Osteoblast (primary cell): ENCODE measurements around the gene ATP7B. TPM values are rescaled to one million over a fixed set of nuclear protein-coding genes. Genes with fewer than 3 reads are reported as not detected.

Experiments
- DNase-seq: peaks from one replicate; pipeline ENCODE4 v3.0.0; 2011; ENCODE audit warnings: low spot score, mixed read lengths; ENCODE audit not compliant: insufficient read length; ENCODE audit errors: missing footprints
- H2AFZ ChIP-seq: 2 replicates; pipeline ENCODE4 v1.6.0; 2011; ENCODE audit warnings: mild to moderate bottlenecking, low read length
- H3K27ac ChIP-seq: 2 replicates; pipeline ENCODE4 v1.5.1; 2011; ENCODE audit warnings: mild to moderate bottlenecking, low read depth, low read length, moderate library complexity
- H3K27me3 ChIP-seq: 2 replicates; pipeline ENCODE4 v1.6.0; 2012; ENCODE audit warnings: mild to moderate bottlenecking, control low read depth, inconsistent platforms, low read length, moderate library complexity; ENCODE audit not compliant: insufficient read depth
- H3K36me3 ChIP-seq: 2 replicates; pipeline ENCODE4 v1.5.1; 2011; ENCODE audit warnings: mild to moderate bottlenecking, low read length, control low read depth, moderate library complexity; ENCODE audit not compliant: insufficient read depth
- H3K4me1 ChIP-seq: 2 replicates; pipeline ENCODE4 v1.5.1; 2011; ENCODE audit warnings: mild to moderate bottlenecking, low read length, control low read depth, moderate library complexity; ENCODE audit not compliant: insufficient read depth
- H3K4me2 ChIP-seq: 2 replicates; pipeline ENCODE4 v1.6.0; 2011; ENCODE audit warnings: mild to moderate bottlenecking, low read length; ENCODE audit not compliant: insufficient read depth
- H3K4me3 ChIP-seq: fragments of 200-600 bp; sonication (generic); 3 replicates; pipeline ENCODE4 v1.5.1; 2012; ENCODE audit warnings: mild to moderate bottlenecking, low read length, inconsistent platforms; ENCODE audit not compliant: insufficient read depth
- H3K79me2 ChIP-seq: 2 replicates; pipeline ENCODE4 v1.6.0; 2012; ENCODE audit warnings: mild to moderate bottlenecking, low read length, control low read depth, inconsistent platforms; ENCODE audit not compliant: insufficient read depth
- H3K9me3 ChIP-seq: 2 replicates; pipeline ENCODE4 v1.5.1; 2011; ENCODE audit warnings: low read depth, low read length, control low read depth
- H4K20me1 ChIP-seq: 2 replicates; pipeline ENCODE4 v1.6.0; 2012; ENCODE audit warnings: mild to moderate bottlenecking, low read length, control low read depth; ENCODE audit not compliant: insufficient read depth
- total RNA-seq: library from RNA; depleted of rRNA; stranded (reverse); fragments of >200 nt; gene quantifications from 2 replicates; pipeline ENCODE4 v1.2.3, GENCODE V29; 2012
- TF ChIP-seq, protein P1 (sequence below): IDR thresholded peaks from 2 replicates; pipeline ENCODE4 v1.5.1; 2011; ENCODE audit warnings: mild to moderate bottlenecking, low read depth, low read length, moderate library complexity; ENCODE audit errors: extremely low read depth

ATP7B gene
- total RNA-seq, 1 donor, result 4.0 TPM

DNA sequence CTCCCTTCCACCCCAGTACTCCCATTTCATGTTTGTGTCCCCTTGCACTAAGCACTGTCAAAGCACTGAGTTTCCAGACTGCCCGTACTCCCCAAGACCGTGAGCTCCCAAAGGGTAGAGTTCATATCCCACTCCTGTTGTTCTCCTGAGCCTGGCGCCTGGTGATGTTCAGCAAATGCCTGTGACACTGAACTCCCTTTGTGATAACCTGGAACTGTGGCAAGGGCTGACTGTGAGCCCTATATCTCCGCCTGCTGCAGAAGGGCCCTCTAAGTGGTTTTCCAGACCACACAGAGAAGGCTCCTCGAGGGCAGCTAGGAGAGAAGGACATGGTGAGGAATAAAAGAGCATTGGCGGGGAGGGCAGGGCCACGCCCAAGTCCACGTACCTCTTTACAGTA is 67.5 kb downstream of the ATP7B start:
- Histone ChIP-seq H3K4me2 (no peak overlapping the region), H3K4me1 (no peaks in the 10 kb centered on the region), H2AFZ (no peak overlapping the region), H3K36me3 (no peaks in the 10 kb centered on the region), H3K79me2 (no peaks in the 10 kb centered on the region), H3K9me3 (no peaks in the 10 kb centered on the region), H4K20me1 (no peaks in the 10 kb centered on the region), H3K27ac (no peak overlapping the region), H3K27me3 (no peaks in the 10 kb centered on the region), H3K4me3 (no peak overlapping the region)
- DNase-seq, result no peak
- TF ChIP-seq, protein P1, sequence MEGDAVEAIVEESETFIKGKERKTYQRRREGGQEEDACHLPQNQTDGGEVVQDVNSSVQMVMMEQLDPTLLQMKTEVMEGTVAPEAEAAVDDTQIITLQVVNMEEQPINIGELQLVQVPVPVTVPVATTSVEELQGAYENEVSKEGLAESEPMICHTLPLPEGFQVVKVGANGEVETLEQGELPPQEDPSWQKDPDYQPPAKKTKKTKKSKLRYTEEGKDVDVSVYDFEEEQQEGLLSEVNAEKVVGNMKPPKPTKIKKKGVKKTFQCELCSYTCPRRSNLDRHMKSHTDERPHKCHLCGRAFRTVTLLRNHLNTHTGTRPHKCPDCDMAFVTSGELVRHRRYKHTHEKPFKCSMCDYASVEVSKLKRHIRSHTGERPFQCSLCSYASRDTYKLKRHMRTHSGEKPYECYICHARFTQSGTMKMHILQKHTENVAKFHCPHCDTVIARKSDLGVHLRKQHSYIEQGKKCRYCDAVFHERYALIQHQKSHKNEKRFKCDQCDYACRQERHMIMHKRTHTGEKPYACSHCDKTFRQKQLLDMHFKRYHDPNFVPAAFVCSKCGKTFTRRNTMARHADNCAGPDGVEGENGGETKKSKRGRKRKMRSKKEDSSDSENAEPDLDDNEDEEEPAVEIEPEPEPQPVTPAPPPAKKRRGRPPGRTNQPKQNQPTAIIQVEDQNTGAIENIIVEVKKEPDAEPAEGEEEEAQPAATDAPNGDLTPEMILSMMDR, result no peak

- H2AFZ ChIP-seq, result no peak overlapping the region
- H3K4me2 ChIP-seq, result no peak overlapping the region
- H3K27me3 ChIP-seq, result no peaks in the 10 kb centered on the region
- H3K79me2 ChIP-seq, result no peaks in the 10 kb centered on the region
- H3K4me3 ChIP-seq, result no peak overlapping the region
- DNase-seq, result no peak
- no peak overlapping the region for H3K27ac ChIP-seq
- H3K36me3 ChIP-seq, result no peaks in the 10 kb centered on the region
- H3K9me3 ChIP-seq, result no peaks in the 10 kb centered on the region
- H4K20me1 ChIP-seq, result no peaks in the 10 kb centered on the region
- no peaks in the 10 kb centered on the region for H3K4me1 ChIP-seq
- TF ChIP-seq, protein P1, result no peak
These were observed 69.1 kb downstream of the ATP7B start for GRCh38 chr13:51942189-51942588.

- no peaks in the 10 kb centered on the region for H3K79me2 ChIP-seq
- no peak overlapping the region for H3K4me2 ChIP-seq
- H3K4me3 ChIP-seq, result no peak overlapping the region
- TF ChIP-seq, protein P1, result no peak
- H3K27me3 ChIP-seq, result no peaks in the 10 kb centered on the region
- H3K27ac ChIP-seq, result no peak overlapping the region
- H4K20me1 ChIP-seq, result no peaks in the 10 kb centered on the region
- H2AFZ ChIP-seq, result no peak overlapping the region
- no peaks in the 10 kb centered on the region for H3K4me1 ChIP-seq
- H3K9me3 ChIP-seq, result no peaks in the 10 kb centered on the region
- no peak for DNase-seq
- no peaks in the 10 kb centered on the region for H3K36me3 ChIP-seq
These were observed 72.8 kb downstream of the ATP7B start for GRCh38 chr13:51938454-51938853.

- Histone ChIP-seq H3K9me3 (no peaks in the 10 kb centered on the region), H3K27me3 (no peaks in the 10 kb centered on the region), H4K20me1 (no peaks in the 10 kb centered on the region), H3K27ac (no peak overlapping the region), H3K4me3 (no peak overlapping the region), H2AFZ (no peak overlapping the region), H3K4me1 (no peaks in the 10 kb centered on the region), H3K4me2 (no peak overlapping the region), H3K79me2 (no peaks in the 10 kb centered on the region), H3K36me3 (no peaks in the 10 kb centered on the region)
- TF ChIP-seq, protein P1, result no peak
- no peak for DNase-seq
These were observed 73.6 kb downstream of the ATP7B start for GRCh38 chr13:51937320-51938290.
